Parathyroid adenoma (tissue), 2 donors: ENCODE data around the gene OXCT2.

Experiments used
- H2AFZ ChIP-seq: fragments of 300-600 bp; sonication (generic); one replicate; pipeline ENCODE4 v1.7.0; 2017; ENCODE audit warnings: antibody characterized with exemption, mild to moderate bottlenecking
- H3K27ac ChIP-seq: fragments of 300-600 bp; sonication (generic); one replicate; pipeline ENCODE4 v1.7.0; 2017
- H3K27me3 ChIP-seq: fragments of 300-600 bp; sonication (generic); one replicate; pipeline ENCODE4 v1.7.0; 2017; ENCODE audit warnings: low read length; ENCODE audit not compliant: control insufficient read depth, insufficient read depth
- H3K36me3 ChIP-seq: fragments of 300-600 bp; sonication (generic); one replicate; pipeline ENCODE4 v1.7.0; 2017; ENCODE audit warnings: low read length; ENCODE audit not compliant: control insufficient read depth, insufficient read depth
- H3K4me1 ChIP-seq: fragments of 300-600 bp; sonication (generic); one replicate; pipeline ENCODE4 v1.7.0; 2017; ENCODE audit warnings: control low read depth
- H3K4me2 ChIP-seq: fragments of 300-600 bp; sonication (generic); one replicate; pipeline ENCODE4 v1.7.0; 2017; ENCODE audit warnings: low read length
- H3K4me3 ChIP-seq: fragments of 300-600 bp; sonication (generic); one replicate; pipeline ENCODE4 v1.7.0; 2017; ENCODE audit warnings: low read depth, low read length
- H3K79me2 ChIP-seq: fragments of 300-600 bp; sonication (generic); one replicate; pipeline ENCODE4 v1.7.0; 2017; ENCODE audit warnings: control low read depth
- H3K9ac ChIP-seq: fragments of 300-600 bp; sonication (generic); one replicate; pipeline ENCODE4 v1.7.0; 2017; ENCODE audit warnings: mild to moderate bottlenecking
- H3K9me3 ChIP-seq: fragments of 300-600 bp; sonication (generic); one replicate; pipeline ENCODE4 v1.7.0; 2017; ENCODE audit warnings: low read length; ENCODE audit not compliant: control insufficient read depth
- TF ChIP-seq, protein P1 (sequence below): fragments of 300-600 bp; sonication (generic); IDR thresholded peaks from one replicate; pipeline ENCODE4 v1.7.0; 2017; ENCODE audit warnings: antibody characterized with exemption, mild to moderate bottlenecking
- donor health status: primary hyperparathyroidism.

The OXCT2 gene

DNA sequence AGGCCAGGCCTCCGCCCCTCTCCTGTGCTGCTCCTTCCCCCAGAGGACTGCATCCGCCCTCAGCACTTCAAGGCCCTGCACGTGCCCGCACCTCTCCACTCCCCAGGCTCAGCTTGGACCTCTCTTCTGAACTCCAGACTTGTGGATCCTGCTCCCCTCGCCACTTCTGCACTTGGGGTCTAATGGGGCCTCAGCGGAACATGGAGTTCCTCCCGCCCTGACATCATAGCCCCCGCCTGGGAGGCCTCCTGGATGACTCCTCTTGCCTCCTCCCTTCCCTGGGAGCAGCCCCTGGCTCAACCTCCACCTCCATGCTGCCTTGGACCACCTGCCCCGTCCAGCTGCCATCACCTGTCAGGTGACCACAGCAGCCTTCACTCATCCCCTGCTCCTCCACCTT, 10.1 kb downstream of the OXCT2 start:
- no peak overlapping the region for H3K4me3 ChIP-seq
- TF ChIP-seq, protein P1, sequence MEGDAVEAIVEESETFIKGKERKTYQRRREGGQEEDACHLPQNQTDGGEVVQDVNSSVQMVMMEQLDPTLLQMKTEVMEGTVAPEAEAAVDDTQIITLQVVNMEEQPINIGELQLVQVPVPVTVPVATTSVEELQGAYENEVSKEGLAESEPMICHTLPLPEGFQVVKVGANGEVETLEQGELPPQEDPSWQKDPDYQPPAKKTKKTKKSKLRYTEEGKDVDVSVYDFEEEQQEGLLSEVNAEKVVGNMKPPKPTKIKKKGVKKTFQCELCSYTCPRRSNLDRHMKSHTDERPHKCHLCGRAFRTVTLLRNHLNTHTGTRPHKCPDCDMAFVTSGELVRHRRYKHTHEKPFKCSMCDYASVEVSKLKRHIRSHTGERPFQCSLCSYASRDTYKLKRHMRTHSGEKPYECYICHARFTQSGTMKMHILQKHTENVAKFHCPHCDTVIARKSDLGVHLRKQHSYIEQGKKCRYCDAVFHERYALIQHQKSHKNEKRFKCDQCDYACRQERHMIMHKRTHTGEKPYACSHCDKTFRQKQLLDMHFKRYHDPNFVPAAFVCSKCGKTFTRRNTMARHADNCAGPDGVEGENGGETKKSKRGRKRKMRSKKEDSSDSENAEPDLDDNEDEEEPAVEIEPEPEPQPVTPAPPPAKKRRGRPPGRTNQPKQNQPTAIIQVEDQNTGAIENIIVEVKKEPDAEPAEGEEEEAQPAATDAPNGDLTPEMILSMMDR = no peak
- no peak overlapping the region for H3K27ac ChIP-seq
- no peaks in the 10 kb centered on the region for H3K36me3 ChIP-seq
- H3K4me2 ChIP-seq = no peak overlapping the region
- H3K4me1 ChIP-seq = no peaks in the 10 kb centered on the region
- H3K27me3 ChIP-seq = no peaks in the 10 kb centered on the region
- H2AFZ ChIP-seq = no peak overlapping the region
- no peak overlapping the region for H3K9ac ChIP-seq
- no peaks in the 10 kb centered on the region for H3K79me2 ChIP-seq
- H3K9me3 ChIP-seq = no peaks in the 10 kb centered on the region

DNA sequence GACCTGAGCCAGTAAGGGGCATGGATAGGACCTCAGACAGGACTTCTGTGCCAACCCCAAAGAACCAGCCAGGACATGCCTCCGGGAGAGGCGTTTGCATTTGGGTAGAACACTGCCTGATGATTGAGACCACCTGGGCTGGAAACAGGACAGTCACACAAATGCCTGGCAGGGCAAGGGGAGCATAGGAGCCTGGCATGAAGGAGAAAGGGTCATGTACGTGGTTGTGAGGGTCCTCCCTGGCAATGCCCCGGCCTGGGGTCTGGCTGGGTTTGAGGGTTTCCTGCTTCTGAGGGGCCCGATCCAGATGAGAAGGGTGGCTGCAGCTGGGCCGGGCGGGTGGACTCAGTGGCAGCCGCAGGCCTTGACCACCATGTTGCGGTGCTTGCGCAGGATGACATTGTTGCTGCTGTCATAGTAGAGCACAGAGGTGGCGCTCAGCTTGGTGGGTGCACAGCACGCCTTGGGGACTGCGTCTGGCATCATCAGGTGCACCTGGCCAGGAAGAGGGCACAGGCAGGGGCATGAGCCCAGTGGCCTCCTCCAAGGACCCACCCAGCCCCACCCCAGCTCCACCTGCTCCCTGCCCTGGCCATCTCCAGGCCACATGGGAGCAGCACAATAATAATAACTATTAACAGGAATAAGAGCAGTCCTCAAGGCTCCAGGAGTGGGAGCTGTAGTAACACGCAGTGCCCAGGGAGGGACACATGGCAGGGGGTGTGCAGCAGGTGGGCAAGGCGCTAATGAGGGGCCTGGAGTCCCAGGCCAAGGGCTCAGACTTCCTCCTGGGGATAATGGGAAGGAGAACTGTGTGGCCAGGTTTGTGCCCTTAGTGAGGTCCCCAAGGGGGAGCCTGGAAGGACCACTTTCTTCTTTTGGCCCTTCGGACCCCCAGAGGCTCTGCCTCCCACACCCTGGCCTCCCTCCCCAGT, 10.8 kb downstream of the OXCT2 start:
- H3K4me2 ChIP-seq = no peak overlapping the region
- H3K36me3 ChIP-seq = no peaks in the 10 kb centered on the region
- H3K9ac ChIP-seq = no peak overlapping the region
- H3K4me3 ChIP-seq = no peak overlapping the region
- TF ChIP-seq, protein P1 = no peak
- H3K9me3 ChIP-seq = no peaks in the 10 kb centered on the region
- H3K79me2 ChIP-seq = no peaks in the 10 kb centered on the region
- H3K27me3 ChIP-seq = no peaks in the 10 kb centered on the region
- H3K27ac ChIP-seq = no peak overlapping the region
- H2AFZ ChIP-seq = no peak overlapping the region
- no peaks in the 10 kb centered on the region for H3K4me1 ChIP-seq

DNA sequence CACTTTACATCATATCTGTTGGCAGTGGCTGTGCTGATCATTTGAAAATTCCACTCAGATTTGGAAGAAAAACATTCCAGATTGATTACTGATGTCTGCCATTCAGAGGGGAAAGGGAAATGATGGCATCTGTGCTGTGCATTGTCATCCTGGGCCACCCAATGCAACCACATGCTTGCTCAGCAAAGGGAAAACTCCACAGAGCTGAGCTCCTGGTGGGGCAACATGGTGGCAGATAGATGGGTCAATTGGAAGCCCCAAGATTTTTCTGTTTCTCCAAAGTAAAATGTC, 11.8 kb downstream of the OXCT2 start:
- no peaks in the 10 kb centered on the region for H3K27me3 ChIP-seq
- H3K36me3 ChIP-seq = no peaks in the 10 kb centered on the region
- no peak overlapping the region for H3K4me3 ChIP-seq
- no peak overlapping the region for H3K27ac ChIP-seq
- H3K4me2 ChIP-seq = no peak overlapping the region
- no peaks in the 10 kb centered on the region for H3K4me1 ChIP-seq
- no peaks in the 10 kb centered on the region for H3K79me2 ChIP-seq
- H3K9me3 ChIP-seq = no peaks in the 10 kb centered on the region
- TF ChIP-seq, protein P1 = no peak
- no peak overlapping the region for H3K9ac ChIP-seq
- H2AFZ ChIP-seq = no peak overlapping the region

DNA sequence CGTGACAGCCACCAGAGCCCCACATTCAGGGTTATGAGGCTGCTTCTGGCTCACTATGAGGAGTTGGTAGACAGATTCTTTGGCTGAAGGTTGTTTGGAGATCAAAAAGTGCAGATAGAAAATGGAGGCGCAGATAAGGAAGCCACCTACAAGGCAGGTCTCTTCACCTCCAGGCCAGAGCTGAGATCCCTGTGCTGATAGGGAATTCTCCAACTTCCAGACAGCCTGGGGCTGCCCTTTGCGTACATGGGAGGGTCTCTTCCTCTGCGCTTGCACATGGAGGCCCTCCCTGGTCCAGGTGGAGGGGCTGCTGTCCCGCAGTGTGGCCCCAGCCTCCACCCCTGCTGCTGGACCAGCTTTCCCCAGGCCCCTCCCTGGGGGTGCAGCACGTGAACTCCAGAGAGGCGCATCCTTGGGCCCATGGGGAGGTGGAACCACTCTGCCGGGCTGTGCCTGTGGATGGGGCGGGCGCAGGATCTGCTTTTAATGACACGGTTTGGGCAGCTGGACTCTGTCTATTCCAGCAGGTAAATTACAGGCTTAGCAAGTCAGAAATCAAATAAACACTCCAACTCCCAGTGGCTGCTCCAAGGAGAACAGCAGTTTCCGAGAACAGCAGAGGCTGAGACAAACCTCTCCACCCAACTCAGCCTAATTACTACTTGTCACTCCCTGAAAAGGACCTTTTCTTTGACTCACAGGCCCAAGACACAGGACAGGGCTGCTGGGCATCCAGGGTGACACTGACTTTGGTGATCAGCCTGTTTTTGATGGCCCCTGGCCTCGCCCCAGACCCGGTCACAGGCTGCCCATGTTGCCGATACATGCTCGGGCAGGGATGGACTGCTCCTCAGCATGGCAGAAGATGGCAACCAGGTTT, 12.4 kb downstream of the OXCT2 start:
- no peaks in the 10 kb centered on the region for H3K79me2 ChIP-seq
- H3K4me3 ChIP-seq = no peak overlapping the region
- no peak overlapping the region for H3K9ac ChIP-seq
- H3K27ac ChIP-seq = no peak overlapping the region
- H2AFZ ChIP-seq = no peak overlapping the region
- H3K27me3 ChIP-seq = no peaks in the 10 kb centered on the region
- H3K4me2 ChIP-seq = no peak overlapping the region
- no peaks in the 10 kb centered on the region for H3K36me3 ChIP-seq
- no peaks in the 10 kb centered on the region for H3K4me1 ChIP-seq
- TF ChIP-seq, protein P1 = no peak
- no peaks in the 10 kb centered on the region for H3K9me3 ChIP-seq
